HEK293T (cell line): Measurements from ENCODE around the gene AMZ1.

Experiments
- ARNT ChIP-seq: fragments of 450-650 bp; IDR thresholded peaks from 2 replicates; pipeline ENCODE4 v1.6.1; 2017; ENCODE audit warnings: mild to moderate bottlenecking
- BHLHE40 ChIP-seq: fragments of 450-650 bp; IDR thresholded peaks from 2 replicates; pipeline ENCODE4 v1.6.1; 2016; ENCODE audit warnings: mild to moderate bottlenecking, moderate library complexity, borderline replicate concordance
- CTBP1 ChIP-seq: fragments of 450-650 bp; IDR thresholded peaks from 2 replicates; pipeline ENCODE4 v1.6.1; 2016; ENCODE audit warnings: borderline replicate concordance
- ELF4 ChIP-seq: fragments of 450-650 bp; IDR thresholded peaks from 2 replicates; pipeline ENCODE4 v1.6.1; 2017; ENCODE audit warnings: antibody characterized with exemption
- FOXA1 ChIP-seq: fragments of 450-650 bp; IDR thresholded peaks from 2 replicates; pipeline ENCODE4 v1.6.1; 2016; ENCODE audit warnings: mild to moderate bottlenecking
- FOXK2 ChIP-seq: fragments of 450-650 bp; IDR thresholded peaks from 2 replicates; pipeline ENCODE4 v1.6.1; 2016; ENCODE audit warnings: mild to moderate bottlenecking
- FOXM1 ChIP-seq: fragments of 450-650 bp; IDR thresholded peaks from 2 replicates; pipeline ENCODE4 v1.6.1; 2017; ENCODE audit warnings: mild to moderate bottlenecking, borderline replicate concordance
- NFRKB ChIP-seq: fragments of 450-650 bp; IDR thresholded peaks from 2 replicates; pipeline ENCODE4 v1.6.1; 2016; ENCODE audit warnings: mild to moderate bottlenecking, moderate library complexity
- PKNOX1 ChIP-seq: fragments of 450-650 bp; IDR thresholded peaks from 2 replicates; pipeline ENCODE4 v1.6.1; 2016
- SP1 ChIP-seq: fragments of 450-650 bp; IDR thresholded peaks from 2 replicates; pipeline ENCODE4 v1.6.1; 2017
- SUZ12 ChIP-seq: fragments of 450-650 bp; IDR thresholded peaks from 2 replicates; pipeline ENCODE4 v1.6.1; 2016; ENCODE audit warnings: mild to moderate bottlenecking
- TARDBP ChIP-seq: fragments of 450-650 bp; IDR thresholded peaks from 2 replicates; pipeline ENCODE4 v1.6.1; 2016
- ZNF384 ChIP-seq: fragments of 450-650 bp; IDR thresholded peaks from 2 replicates; pipeline ENCODE4 v1.6.1; 2016

- TF ChIP-seq TARDBP, result no peak
- no peak for TF ChIP-seq FOXA1
- no peak for TF ChIP-seq BHLHE40
- TF ChIP-seq PKNOX1, result no peak
- TF ChIP-seq NFRKB, result no peak
- TF ChIP-seq FOXM1, result no peak
- TF ChIP-seq SP1, result no peak
- TF ChIP-seq SUZ12, result no peak
- no peak for TF ChIP-seq ELF4
- no peak for TF ChIP-seq FOXK2
- TF ChIP-seq ARNT, result no peak
- no peak for TF ChIP-seq CTBP1
- TF ChIP-seq ZNF384, result no peak
These were observed 1.9 kb upstream of the AMZ1 start for GRCh38 chr7:2686101-2686500.
